ENCODE measurements around the gene ZNF569.
"Not testable (repeated sequence)": the region's sequence is repeated elsewhere in the genome, so short reads cannot be mapped to it uniquely, and the experiment has no call there.

DNA sequence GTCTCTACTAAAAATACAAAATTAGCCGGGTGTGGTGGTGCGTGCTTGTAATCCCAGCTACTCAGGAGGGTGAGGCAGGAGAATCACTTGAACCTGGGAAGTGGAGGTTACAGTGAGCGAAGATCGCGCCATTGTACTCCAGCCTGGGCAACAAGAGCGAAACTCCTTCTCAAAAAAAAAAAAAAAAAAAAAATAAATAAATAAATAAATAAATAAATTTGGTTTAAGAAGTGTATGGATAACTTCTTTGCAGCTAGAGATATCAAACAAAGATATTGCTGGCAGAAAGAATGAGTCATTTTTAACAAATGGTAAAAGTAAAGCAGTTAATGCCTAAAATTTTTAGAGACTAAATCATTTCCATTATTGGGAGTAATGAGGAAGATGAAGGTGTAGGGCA lies 75.8 kb downstream of the ZNF569 start:
- TF ChIP-seq, protein P1, sequence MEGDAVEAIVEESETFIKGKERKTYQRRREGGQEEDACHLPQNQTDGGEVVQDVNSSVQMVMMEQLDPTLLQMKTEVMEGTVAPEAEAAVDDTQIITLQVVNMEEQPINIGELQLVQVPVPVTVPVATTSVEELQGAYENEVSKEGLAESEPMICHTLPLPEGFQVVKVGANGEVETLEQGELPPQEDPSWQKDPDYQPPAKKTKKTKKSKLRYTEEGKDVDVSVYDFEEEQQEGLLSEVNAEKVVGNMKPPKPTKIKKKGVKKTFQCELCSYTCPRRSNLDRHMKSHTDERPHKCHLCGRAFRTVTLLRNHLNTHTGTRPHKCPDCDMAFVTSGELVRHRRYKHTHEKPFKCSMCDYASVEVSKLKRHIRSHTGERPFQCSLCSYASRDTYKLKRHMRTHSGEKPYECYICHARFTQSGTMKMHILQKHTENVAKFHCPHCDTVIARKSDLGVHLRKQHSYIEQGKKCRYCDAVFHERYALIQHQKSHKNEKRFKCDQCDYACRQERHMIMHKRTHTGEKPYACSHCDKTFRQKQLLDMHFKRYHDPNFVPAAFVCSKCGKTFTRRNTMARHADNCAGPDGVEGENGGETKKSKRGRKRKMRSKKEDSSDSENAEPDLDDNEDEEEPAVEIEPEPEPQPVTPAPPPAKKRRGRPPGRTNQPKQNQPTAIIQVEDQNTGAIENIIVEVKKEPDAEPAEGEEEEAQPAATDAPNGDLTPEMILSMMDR (IDR thresholded peaks at IDR 0.05), result not testable (repeated sequence)
- not testable (repeated sequence) for TF ChIP-seq POLR2AphosphoS5 (IDR thresholded peaks at IDR 0.05); POLR2A (IDR thresholded peaks at IDR 0.05; ENCODE audit: low read depth); EP300 (IDR thresholded peaks at IDR 0.05)
